A549 (cell line): Measurements from ENCODE around the gene KICS2. TPM values are rescaled to one million over a fixed set of nuclear protein-coding genes. Genes with fewer than 3 reads are reported as not detected.
A peak's percentile ranks its signal among the peaks of the same experiment; 100 is the strongest.

Experiments used
- ATAC-seq, 2 experiments: fragments of 200-7000 bp in 1 of 2; fragments of >200 bp in 1 of 2; cut with Nextera tagmentation in 1 of 2; cut with Tn5 transposase in 1 of 2; 3 replicates each; pipeline versions ENCODE4 v1.8.0 to v1.9.1; 2018 to 2020; ENCODE audit warnings: mild to moderate bottlenecking in 1 of 2, moderate library complexity in 1 of 2
- CTCF ChIA-PET: fragments of 300-600 bp; sonication (Branson Sonifier 250); formaldehyde crosslinking; extraction: SDS; loops from one replicate; lab custom pipeline; 2021; ENCODE audit warnings: antibody characterized with exemption, inconsistent platforms; lab: Yijun Ruan, JAX
- POLR2A ChIA-PET: fragments of 350-600 bp; formaldehyde crosslinking; extraction: SDS; loops from one replicate; lab custom pipeline; 2021; ENCODE audit warnings: antibody characterized with exemption, inconsistent platforms; lab: Yijun Ruan, JAX
- DNase-seq, 2 experiments: peaks; one replicate each; pipeline versions ENCODE4 v3.0.0 to v3.0.0-alpha.2; 2011 to 2016; ENCODE audit warnings: low read depth in 1 of 2, low spot score in 1 of 2
- FAIRE-seq: peaks from 2 replicates; lab custom pipeline; 2011; peaks lifted over from hg19 to GRCh38; lab: Jason Lieb, UNC
- H3K27ac ChIP-seq, 2 experiments: fragments of >200 bp; sonication (Bioruptor Twin); formaldehyde crosslinking; 3 replicates each; pipeline ENCODE4 v1.5.1; 2016 to 2017
- H3K4me1 ChIP-seq: fragments of >200 bp; sonication (Bioruptor Twin); formaldehyde crosslinking; 3 replicates; pipeline ENCODE4 v1.6.1; 2016
- H3K4me2 ChIP-seq: fragments of >200 bp; sonication (Bioruptor Twin); formaldehyde crosslinking; 3 replicates; pipeline ENCODE4 v1.6.1; 2016
- H3K4me3 ChIP-seq: fragments of >200 bp; sonication (Bioruptor Twin); formaldehyde crosslinking; 3 replicates; pipeline ENCODE4 v1.5.1; 2016
- H3K9me3 ChIP-seq: fragments of >200 bp; sonication (Bioruptor Twin); formaldehyde crosslinking; 3 replicates; pipeline ENCODE4 v1.6.1; 2016
- BHLHE40 ChIP-seq: IDR thresholded peaks from 2 replicates; pipeline ENCODE4 v1.6.1; 2012; ENCODE audit warnings: low read depth, low read length, inconsistent platforms
- CBX8 ChIP-seq: fragments of 200-600 bp; sonication (generic); IDR thresholded peaks from 2 replicates; pipeline ENCODE4 v1.6.1; 2016
- EHF ChIP-seq: fragments of 250-450 bp; sonication (Bioruptor Pico); IDR thresholded peaks from 2 replicates; pipeline ENCODE4 v1.5.0; 2020; ENCODE audit warnings: mild to moderate bottlenecking
- FOXS1 ChIP-seq: fragments of 250-450 bp; sonication (Bioruptor Pico); IDR thresholded peaks from 2 replicates; pipeline ENCODE4 v1.5.0; 2020; ENCODE audit warnings: mild to moderate bottlenecking, moderate library complexity
- GATA3 ChIP-seq: IDR thresholded peaks from 2 replicates; pipeline ENCODE4 v1.6.1; 2012; ENCODE audit warnings: borderline replicate concordance
- JUN ChIP-seq, 2 experiments: fragments of >200 bp; sonication (Bioruptor Twin); formaldehyde crosslinking; IDR thresholded peaks; 2 replicates in 1 of 2; 3 replicates in 1 of 2; pipeline ENCODE4 v1.6.1; 2016 to 2017
- MAFK ChIP-seq: fragments of 450-650 bp; IDR thresholded peaks from 2 replicates; pipeline ENCODE4 v1.6.1; 2014; ENCODE audit not compliant: partially characterized antibody
- MAZ ChIP-seq: fragments of 150-350 bp; IDR thresholded peaks from 2 replicates; pipeline ENCODE4 v1.6.1; 2014; ENCODE audit warnings: antibody characterized with exemption, low read depth, low read length, borderline replicate concordance
- NFE2L2 ChIP-seq: fragments of 150-350 bp; conservative IDR thresholded peaks from 2 replicates; pipeline ENCODE4 v1.6.1; 2014; ENCODE audit warnings: low read length
- NR3C1 ChIP-seq: fragments of >200 bp; sonication (Bioruptor Twin); formaldehyde crosslinking; IDR thresholded peaks from 3 replicates; pipeline ENCODE4 v1.6.1; 2017
- ZC3H11A ChIP-seq: fragments of 450-650 bp; IDR thresholded peaks from 2 replicates; pipeline ENCODE4 v1.6.1; 2014; ENCODE audit warnings: antibody characterized with exemption, mild to moderate bottlenecking
- WGBS: methylation state at CpG from one replicate; pipeline ENCODE4 v1.1.6; 2017; ENCODE audit errors: missing lambda C conversion rate; 5-methylcytosine and 5-hydroxymethylcytosine counted together
- polyA plus RNA-seq, 4 experiments: library from polyadenylated mRNA; depleted of rRNA in 3 of 4; stranded (reverse); fragments of >200 nt; fragmentation: RNase III in 1 of 4; extraction: RNeasy Plus Mini Kit Qiagen cat#74134 plus additional on column Dnase treatment in 1 of 4; gene quantifications; 2 replicates in 3 of 4; 3 replicates in 1 of 4; pipeline ENCODE4 v1.2.3, GENCODE V29; 2011 to 2017
- small RNA-seq, 6 experiments: library from RNA; depleted of rRNA; stranded (forward); fragments of <200 nt; gene quantifications; one replicate each; pipeline ENCODE3, GENCODE V24; 2012
- TF ChIP-seq, protein P1 (sequence below): fragments of 250-450 bp; sonication (Bioruptor Pico); IDR thresholded peaks from 2 replicates; pipeline ENCODE4 v1.5.0; 2020; ENCODE audit warnings: low read depth, mild to moderate bottlenecking, moderate library complexity
- TF ChIP-seq, protein P2 (sequence below): IDR thresholded peaks from 2 replicates; pipeline ENCODE4 v1.6.1; 2012
- TF ChIP-seq, protein P3 (sequence below): IDR thresholded peaks from 2 replicates; pipeline ENCODE4 v1.6.1; 2012; ENCODE audit warnings: low read depth, borderline replicate concordance

KICS2 gene
- polyA plus RNA-seq, 2 of the 4 experiments (the other 2 are of a cell fraction), result 9.1 to 21.4 TPM

DNA sequence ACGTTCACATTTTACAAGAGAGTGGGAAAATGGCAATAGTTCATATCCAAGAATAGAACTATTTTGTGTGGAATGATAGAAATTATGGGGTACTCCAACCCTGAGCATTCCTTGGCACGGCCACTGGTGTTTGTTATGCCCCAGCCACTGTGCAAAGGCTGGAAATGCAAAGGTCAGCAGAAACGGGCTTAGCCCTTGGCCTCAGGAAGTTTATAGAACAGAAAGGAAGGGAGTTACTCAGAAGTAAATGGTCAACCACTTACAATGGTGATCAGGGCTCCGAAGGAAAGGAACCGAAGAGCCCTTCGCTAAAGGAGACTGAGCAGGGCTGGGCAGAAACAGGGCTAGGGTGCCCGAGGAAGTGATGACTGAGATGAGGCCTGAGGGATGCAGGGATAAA is 45.1 kb downstream of the KICS2 start:
- POLR2A ChIA-PET, result no interaction called here
- Histone ChIP-seq H3K4me2 (no peak overlapping the region), H3K4me1 (peaks cover 29% of the 10 kb centered on the region), H3K4me3 (no peak overlapping the region), H3K9me3 (no peaks in the 10 kb centered on the region), H3K27ac (peak overlapping the region in 1 of 2 experiments; percentile 8; a peak in 1 of 6 replicates)
- no peak for ATAC-seq
- FAIRE-seq, result no peak
- DNase-seq, result no peak
- TF ChIP-seq BHLHE40, result no peak
- no peak for TF ChIP-seq ZC3H11A
- no peak for TF ChIP-seq FOXS1 (CRISPR knock-in tag)
- TF ChIP-seq MAFK, result peak; percentile 94
- no peak for TF ChIP-seq GATA3
- TF ChIP-seq, protein P1, sequence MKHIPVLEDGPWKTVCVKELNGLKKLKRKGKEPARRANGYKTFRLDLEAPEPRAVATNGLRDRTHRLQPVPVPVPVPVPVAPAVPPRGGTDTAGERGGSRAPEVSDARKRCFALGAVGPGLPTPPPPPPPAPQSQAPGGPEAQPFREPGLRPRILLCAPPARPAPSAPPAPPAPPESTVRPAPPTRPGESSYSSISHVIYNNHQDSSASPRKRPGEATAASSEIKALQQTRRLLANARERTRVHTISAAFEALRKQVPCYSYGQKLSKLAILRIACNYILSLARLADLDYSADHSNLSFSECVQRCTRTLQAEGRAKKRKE, result no peak
- TF ChIP-seq EHF (CRISPR knock-in tag), result no peak
- TF ChIP-seq CBX8, result no peak
- WGBS, result 90% methylated on average over 7 of the region's 7 CpGs
- CTCF ChIA-PET, result interaction anchor here (1.4 kb wide), 1 partner anchor 334 kb away, joined by 4 read pairs; no protein-coding TSS in a partner anchor

DNA sequence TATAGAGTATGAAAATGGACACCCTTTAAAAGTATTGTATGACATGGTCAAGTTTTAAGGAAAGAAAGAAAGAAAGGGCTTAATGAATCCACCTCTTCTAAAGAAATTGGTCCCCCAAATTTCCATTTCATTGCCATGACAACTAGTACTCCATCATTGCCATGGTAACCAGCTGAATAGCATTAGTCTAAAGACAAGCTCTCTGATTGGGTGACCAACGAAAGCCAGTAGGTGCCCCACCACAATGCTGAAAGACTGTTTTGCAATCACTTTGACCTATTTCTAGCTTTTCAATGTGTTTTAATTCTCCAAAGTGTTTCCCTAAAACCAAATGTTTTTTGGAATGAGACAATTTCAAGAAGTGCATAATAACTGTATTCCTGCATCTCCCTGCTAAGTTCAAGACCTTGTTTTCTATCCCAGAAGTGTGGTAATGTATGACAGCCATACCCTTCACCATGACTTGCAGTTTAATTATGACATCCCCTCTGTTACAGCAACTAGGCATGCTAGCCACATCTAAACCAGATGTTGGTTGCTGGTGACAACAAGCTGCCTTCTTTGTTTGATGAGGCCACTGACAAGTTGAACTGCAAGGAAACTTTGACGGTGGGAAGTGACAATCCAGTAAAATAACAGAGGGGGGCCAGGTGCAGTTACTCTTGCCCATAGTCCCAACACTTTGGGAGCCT is 46.7 kb downstream of the KICS2 start:
- ATAC-seq, result no peak
- CTCF ChIA-PET, result interaction anchor here (1.0 to 1.9 kb wide), 4 partner anchors 63 to 410 kb away, joined by 3 to 10 read pairs (median 4); partner anchors contain the start of gene SRGAP1
- TF ChIP-seq, protein P2, sequence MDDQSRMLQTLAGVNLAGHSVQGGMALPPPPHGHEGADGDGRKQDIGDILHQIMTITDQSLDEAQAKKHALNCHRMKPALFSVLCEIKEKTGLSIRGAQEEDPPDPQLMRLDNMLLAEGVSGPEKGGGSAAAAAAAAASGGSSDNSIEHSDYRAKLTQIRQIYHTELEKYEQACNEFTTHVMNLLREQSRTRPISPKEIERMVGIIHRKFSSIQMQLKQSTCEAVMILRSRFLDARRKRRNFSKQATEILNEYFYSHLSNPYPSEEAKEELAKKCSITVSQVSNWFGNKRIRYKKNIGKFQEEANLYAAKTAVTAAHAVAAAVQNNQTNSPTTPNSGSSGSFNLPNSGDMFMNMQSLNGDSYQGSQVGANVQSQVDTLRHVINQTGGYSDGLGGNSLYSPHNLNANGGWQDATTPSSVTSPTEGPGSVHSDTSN, result no peak
- TF ChIP-seq NFE2L2 (peak; percentile 87), MAZ (no peak), MAFK (peak; percentile 75), ZC3H11A (no peak)
- 81% methylated on average over 2 of the region's 2 CpGs for WGBS
- peak in 1 of 2 experiments; percentile 33 for DNase-seq
- H3K4me2 ChIP-seq, result no peak overlapping the region
- H3K27ac ChIP-seq, result no peak overlapping the region
- no peak overlapping the region for H3K4me3 ChIP-seq
- POLR2A ChIA-PET, result no interaction called here
- H3K4me1 ChIP-seq, result peaks cover 24% of the 10 kb centered on the region
- no peak for FAIRE-seq
- no peaks in the 10 kb centered on the region for H3K9me3 ChIP-seq

DNA sequence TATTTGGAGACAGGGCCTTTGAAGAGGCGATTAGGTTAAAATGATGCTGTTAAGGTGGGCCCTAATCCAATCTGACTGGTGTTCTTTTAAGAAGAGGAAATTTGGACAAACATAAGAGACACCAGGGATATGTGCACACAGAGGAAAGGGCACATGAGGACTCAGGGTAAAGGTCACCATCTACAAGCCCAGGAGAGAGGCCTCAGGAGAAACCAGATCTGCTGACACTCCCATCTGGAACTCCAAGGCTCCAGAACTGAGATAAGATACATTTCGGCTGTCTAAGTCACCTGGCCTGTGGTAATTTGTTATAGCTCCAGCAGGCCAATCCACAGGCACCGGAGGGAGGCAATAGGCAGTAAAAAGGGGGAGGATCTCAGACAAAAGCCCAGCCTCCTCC is 48.6 kb downstream of the KICS2 start:
- ChIA-PET CTCF (no interaction called here), POLR2A (no interaction called here)
- WGBS, result 94% methylated on average over 3 of the region's 3 CpGs
- no peak for TF ChIP-seq JUN (IDR thresholded peaks at IDR 0.05)
- no peak for TF ChIP-seq NR3C1
- TF ChIP-seq, protein P3, sequence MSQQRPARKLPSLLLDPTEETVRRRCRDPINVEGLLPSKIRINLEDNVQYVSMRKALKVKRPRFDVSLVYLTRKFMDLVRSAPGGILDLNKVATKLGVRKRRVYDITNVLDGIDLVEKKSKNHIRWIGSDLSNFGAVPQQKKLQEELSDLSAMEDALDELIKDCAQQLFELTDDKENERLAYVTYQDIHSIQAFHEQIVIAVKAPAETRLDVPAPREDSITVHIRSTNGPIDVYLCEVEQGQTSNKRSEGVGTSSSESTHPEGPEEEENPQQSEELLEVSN, result no peak
- Histone ChIP-seq H3K4me2 (no peak overlapping the region), H3K4me1 (peaks cover 18% of the 10 kb centered on the region), H3K9me3 (no peaks in the 10 kb centered on the region), H3K4me3 (no peak overlapping the region), H3K27ac (no peak overlapping the region)
- no peak for FAIRE-seq
- ATAC-seq, result no peak
- DNase-seq, result no peak

Small RNA genes within 50 kb of the gene (small RNA-seq; reads per million reads assigned to genes)
- gene RNU5A-7P (0 reads per million in 6 experiments), gene RNU6-1009P (0 reads per million in 6 experiments)

Other genes starting within 250 kb of the KICS2 start
- gene C12orf56, start 168.5 kb upstream of the KICS2 start, polyA plus RNA-seq (2011; rRNA removed), result 0.22 and 0.37 TPM in 2 replicates
- gene C12orf56, start 168.5 kb upstream of the KICS2 start, polyA plus RNA-seq (2017; fragmentation: RNase III; extraction: RNeasy Plus Mini Kit Qiagen cat#74134 plus additional on column Dnase treatment), result 0.05 to 0.18 TPM in 2 of 3 replicates, not detected in the other
- 206 and 229 TPM in 2 replicates for gene XPOT, start 182.1 kb upstream of the KICS2 start, polyA plus RNA-seq (2011; rRNA removed)
- gene XPOT, start 182.1 kb upstream of the KICS2 start, polyA plus RNA-seq (2017; fragmentation: RNase III; extraction: RNeasy Plus Mini Kit Qiagen cat#74134 plus additional on column Dnase treatment), result 63.0 to 65.9 TPM (median 65.5 TPM) in 3 replicates
- 34.6 and 52.5 TPM in 2 replicates for gene TBK1, start 229.8 kb upstream of the KICS2 start, polyA plus RNA-seq (2011; rRNA removed)
- 28.0 to 29.3 TPM (median 28.7 TPM) in 3 replicates for gene TBK1, start 229.8 kb upstream of the KICS2 start, polyA plus RNA-seq (2017; fragmentation: RNase III; extraction: RNeasy Plus Mini Kit Qiagen cat#74134 plus additional on column Dnase treatment)